Measurements from ENCODE around the gene SMYD5. TPM values are rescaled to one million over a fixed set of nuclear protein-coding genes. Genes with fewer than 3 reads are reported as not detected.
"Not testable (repeated sequence)": the region's sequence is repeated elsewhere in the genome, so short reads cannot be mapped to it uniquely, and the experiment has no call there.

The SMYD5 gene
- 15.7 and 21.6 TPM in 2 replicates for total RNA-seq (2012; rRNA removed)

GRCh38 chr2:73214120-73215035, at the start of gene SMYD5:
Gene SMYD5 (plus strand): TSS chr2:73214245. CDS start chr2:73214267, 22 bp downstream.
- peaks cover 32% of the 10 kb centered on the region for H3K4me1 ChIP-seq (ENCODE audit: control insufficient read depth, insufficient read depth, low read length)
- peak within 1 kb of the TSS; percentile 88 for H3K4me3 ChIP-seq (ENCODE audit: low read length)
- H3K4me2 ChIP-seq (ENCODE audit: low read length): peak within 1 kb of the TSS; percentile 96
- H3K36me3 ChIP-seq (ENCODE audit: insufficient read depth, low read length): peaks cover 4% of the 10 kb centered on the region
- H3K9me3 ChIP-seq (replicated peaks; ENCODE audit: low read length): no peaks in the 10 kb centered on the region
- peak within 1 kb of the TSS; percentile 92 for H3K9ac ChIP-seq (ENCODE audit: low read depth, low read length)
- peaks cover 15% of the 10 kb centered on the region for H3K27me3 ChIP-seq (ENCODE audit: control insufficient read depth, insufficient read depth, low read length)

DNA sequence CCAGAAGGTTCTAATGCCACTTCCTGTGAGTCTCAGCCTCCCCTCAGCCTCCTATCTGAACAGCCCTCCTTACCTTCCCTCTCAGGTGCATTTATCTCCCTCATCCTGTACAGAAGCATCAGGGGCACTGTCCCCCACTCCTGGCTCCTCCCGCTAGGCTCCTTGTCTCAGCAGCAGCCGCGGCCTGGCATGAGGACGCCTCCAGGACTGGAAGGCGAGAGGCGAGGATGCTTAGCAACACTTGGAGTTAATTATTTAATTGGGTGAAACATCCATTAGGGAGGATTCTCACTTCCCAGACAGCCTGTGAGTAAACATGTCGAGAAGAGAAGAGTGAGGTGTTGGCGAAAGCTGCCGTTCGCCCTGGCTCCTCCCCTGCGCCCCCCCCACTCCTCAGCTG, 48.1 kb upstream of the SMYD5 start:
- H3K4me3 ChIP-seq (ENCODE audit: low read length); H3K9me3 ChIP-seq (replicated peaks; ENCODE audit: low read length); H3K27me3 ChIP-seq (ENCODE audit: control insufficient read depth, insufficient read depth, low read length); H3K9ac ChIP-seq (ENCODE audit: low read depth, low read length); H3K36me3 ChIP-seq (ENCODE audit: insufficient read depth, low read length); H3K4me2 ChIP-seq (ENCODE audit: low read length); H3K4me1 ChIP-seq (ENCODE audit: control insufficient read depth, insufficient read depth, low read length): not testable (repeated sequence)

- H3K4me1 ChIP-seq (ENCODE audit: control insufficient read depth, insufficient read depth, low read length); H3K36me3 ChIP-seq (ENCODE audit: insufficient read depth, low read length); H3K27me3 ChIP-seq (ENCODE audit: control insufficient read depth, insufficient read depth, low read length); H3K4me3 ChIP-seq (ENCODE audit: low read length); H3K9ac ChIP-seq (ENCODE audit: low read depth, low read length); H3K4me2 ChIP-seq (ENCODE audit: low read length); H3K9me3 ChIP-seq (replicated peaks; ENCODE audit: low read length): not testable (repeated sequence)
Measured at GRCh38 chr2:73166813-73167212, 47.2 kb upstream of the SMYD5 start.

- H3K4me3 ChIP-seq (ENCODE audit: low read length); H3K4me2 ChIP-seq (ENCODE audit: low read length); H3K9me3 ChIP-seq (replicated peaks; ENCODE audit: low read length); H3K36me3 ChIP-seq (ENCODE audit: insufficient read depth, low read length); H3K9ac ChIP-seq (ENCODE audit: low read depth, low read length); H3K27me3 ChIP-seq (ENCODE audit: control insufficient read depth, insufficient read depth, low read length); H3K4me1 ChIP-seq (ENCODE audit: control insufficient read depth, insufficient read depth, low read length): not testable (repeated sequence)
Measured at GRCh38 chr2:73168348-73168747, 45.7 kb upstream of the SMYD5 start.

DNA sequence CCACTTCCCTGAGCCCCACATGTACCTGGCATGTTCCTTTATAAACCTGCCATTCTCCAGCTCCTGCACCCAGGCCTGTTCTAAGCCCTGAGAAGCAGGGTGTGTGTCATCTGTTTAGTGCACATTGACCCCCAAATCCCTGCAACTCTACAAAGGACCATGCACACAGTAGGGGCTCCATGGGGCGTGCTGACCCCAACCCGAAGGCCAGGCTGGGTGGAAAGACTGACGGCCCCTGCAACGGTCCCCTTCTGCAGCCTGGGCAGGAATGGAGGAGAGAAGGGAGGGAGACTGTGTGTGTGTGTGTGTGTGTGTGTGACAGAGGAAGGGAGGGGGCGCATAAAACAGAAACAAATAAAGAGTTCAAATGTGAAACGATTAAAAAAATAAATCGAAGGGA, 43.7 kb upstream of the SMYD5 start:
- not testable (repeated sequence) for H3K4me3 ChIP-seq (ENCODE audit: low read length); H3K4me1 ChIP-seq (ENCODE audit: control insufficient read depth, insufficient read depth, low read length); H3K9ac ChIP-seq (ENCODE audit: low read depth, low read length); H3K36me3 ChIP-seq (ENCODE audit: insufficient read depth, low read length); H3K9me3 ChIP-seq (replicated peaks; ENCODE audit: low read length); H3K4me2 ChIP-seq (ENCODE audit: low read length)
- H3K27me3 ChIP-seq (ENCODE audit: control insufficient read depth, insufficient read depth, low read length): peaks cover 25% of the 10 kb centered on the region

GRCh38 chr2:73172963-73173362, 41.1 kb upstream of the SMYD5 start:
- H3K36me3 ChIP-seq (ENCODE audit: insufficient read depth, low read length): no peaks in the 10 kb centered on the region
- no peaks in the 10 kb centered on the region for H3K9me3 ChIP-seq (replicated peaks; ENCODE audit: low read length)
- H3K9ac ChIP-seq (ENCODE audit: low read depth, low read length): no peak overlapping the region
- peaks cover 38% of the 10 kb centered on the region for H3K27me3 ChIP-seq (ENCODE audit: control insufficient read depth, insufficient read depth, low read length)
- H3K4me2 ChIP-seq (ENCODE audit: low read length): no peak overlapping the region
- H3K4me3 ChIP-seq (ENCODE audit: low read length): no peak overlapping the region
- H3K4me1 ChIP-seq (ENCODE audit: control insufficient read depth, insufficient read depth, low read length): peaks cover 24% of the 10 kb centered on the region

- Histone ChIP-seq H3K4me2 (ENCODE audit: low read length) (no peak overlapping the region), H3K9me3 (replicated peaks; ENCODE audit: low read length) (no peaks in the 10 kb centered on the region), H3K27me3 (ENCODE audit: control insufficient read depth, insufficient read depth, low read length) (peaks cover 46% of the 10 kb centered on the region), H3K9ac (ENCODE audit: low read depth, low read length) (no peak overlapping the region), H3K36me3 (ENCODE audit: insufficient read depth, low read length) (no peaks in the 10 kb centered on the region), H3K4me1 (ENCODE audit: control insufficient read depth, insufficient read depth, low read length) (peaks cover 24% of the 10 kb centered on the region), H3K4me3 (ENCODE audit: low read length) (no peak overlapping the region)
Measured at GRCh38 chr2:73173781-73174180, 40.3 kb upstream of the SMYD5 start.

GRCh38 chr2:73174244-73174643, 39.8 kb upstream of the SMYD5 start:
- Histone ChIP-seq H3K9ac (ENCODE audit: low read depth, low read length) (no peak overlapping the region), H3K27me3 (ENCODE audit: control insufficient read depth, insufficient read depth, low read length) (peaks cover 48% of the 10 kb centered on the region)

GRCh38 chr2:73174941-73175662, 38.9 kb upstream of the SMYD5 start:
- Histone ChIP-seq H3K4me3 (ENCODE audit: low read length) (peak overlapping the region; percentile 79), H3K9me3 (replicated peaks; ENCODE audit: low read length) (no peaks in the 10 kb centered on the region), H3K9ac (ENCODE audit: low read depth, low read length) (peak overlapping the region; percentile 62), H3K4me1 (ENCODE audit: control insufficient read depth, insufficient read depth, low read length) (peaks cover 24% of the 10 kb centered on the region), H3K27me3 (ENCODE audit: control insufficient read depth, insufficient read depth, low read length) (peaks cover 57% of the 10 kb centered on the region), H3K4me2 (ENCODE audit: low read length) (peak overlapping the region; percentile 92), H3K36me3 (ENCODE audit: insufficient read depth, low read length) (no peaks in the 10 kb centered on the region)

More at GRCh38 chr2:73174244-73174643, 39.8 kb upstream of the SMYD5 start:
- no peaks in the 10 kb centered on the region for H3K36me3 ChIP-seq (ENCODE audit: insufficient read depth, low read length)
- no peak overlapping the region for H3K4me2 ChIP-seq (ENCODE audit: low read length)
- peaks cover 24% of the 10 kb centered on the region for H3K4me1 ChIP-seq (ENCODE audit: control insufficient read depth, insufficient read depth, low read length)
- no peak overlapping the region for H3K4me3 ChIP-seq (ENCODE audit: low read length)
- no peaks in the 10 kb centered on the region for H3K9me3 ChIP-seq (replicated peaks; ENCODE audit: low read length)

DNA sequence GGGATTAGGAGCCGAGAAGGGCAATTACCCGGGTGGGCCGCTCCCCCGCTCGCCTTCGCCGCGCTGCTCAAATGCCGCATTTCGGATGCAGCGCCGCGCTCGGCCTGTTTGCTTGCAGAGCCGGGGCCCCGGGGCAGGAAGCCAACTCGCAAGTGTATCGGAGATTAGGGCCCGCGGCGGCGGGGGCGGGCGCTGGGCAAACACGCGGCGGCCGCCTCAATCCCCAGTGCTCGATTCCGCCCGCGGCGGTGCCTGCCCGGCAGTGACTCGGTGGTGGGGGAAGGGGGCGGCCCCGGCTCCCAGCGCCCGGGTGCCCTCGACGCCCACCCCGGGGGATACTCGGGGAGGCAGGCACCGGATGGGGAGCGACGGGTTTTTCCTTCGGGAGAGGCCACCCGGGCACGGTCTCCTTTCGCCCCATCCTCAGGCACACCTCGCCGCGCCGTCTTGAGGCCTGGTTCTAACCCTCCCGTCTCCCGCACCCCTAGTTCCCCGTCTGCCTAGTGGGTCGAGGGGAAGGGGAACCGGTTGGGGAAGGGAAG, 38.3 kb upstream of the SMYD5 start:
- peak overlapping the region; percentile 79 for H3K4me3 ChIP-seq (ENCODE audit: low read length)
- H3K27me3 ChIP-seq (ENCODE audit: control insufficient read depth, insufficient read depth, low read length): peaks cover 62% of the 10 kb centered on the region
- peak overlapping the region; percentile 62 for H3K9ac ChIP-seq (ENCODE audit: low read depth, low read length)
- peaks cover 24% of the 10 kb centered on the region for H3K4me1 ChIP-seq (ENCODE audit: control insufficient read depth, insufficient read depth, low read length)
- H3K36me3 ChIP-seq (ENCODE audit: insufficient read depth, low read length): no peaks in the 10 kb centered on the region
- H3K4me2 ChIP-seq (ENCODE audit: low read length): peak overlapping the region; percentile 92
- H3K9me3 ChIP-seq (replicated peaks; ENCODE audit: low read length): no peaks in the 10 kb centered on the region

- Histone ChIP-seq H3K4me2 (ENCODE audit: low read length) (peak overlapping the region; percentile 92), H3K27me3 (ENCODE audit: control insufficient read depth, insufficient read depth, low read length) (peaks cover 62% of the 10 kb centered on the region), H3K4me1 (ENCODE audit: control insufficient read depth, insufficient read depth, low read length) (peaks cover 24% of the 10 kb centered on the region), H3K9ac (ENCODE audit: low read depth, low read length) (peak overlapping the region; percentile 74), H3K9me3 (replicated peaks; ENCODE audit: low read length) (no peaks in the 10 kb centered on the region), H3K36me3 (ENCODE audit: insufficient read depth, low read length) (no peaks in the 10 kb centered on the region), H3K4me3 (ENCODE audit: low read length) (peak overlapping the region; percentile 79)
Measured at GRCh38 chr2:73176205-73176880, 37.7 kb upstream of the SMYD5 start.

Data from skeletal muscle satellite cell (primary cell).